HG02840 (cell line): Measurements from ENCODE around the gene GUCY1A2.

Experiments
- ATAC-seq: cut with Tn5 transposase; IDR thresholded peaks from one replicate; pipeline ENCODE4 v1.9.1; 2021; ENCODE audit warnings: mild to moderate bottlenecking, moderate library complexity, moderate number of reproducible peaks; ENCODE audit not compliant: unreplicated experiment, low FRiP score

GUCY1A2 gene

DNA sequence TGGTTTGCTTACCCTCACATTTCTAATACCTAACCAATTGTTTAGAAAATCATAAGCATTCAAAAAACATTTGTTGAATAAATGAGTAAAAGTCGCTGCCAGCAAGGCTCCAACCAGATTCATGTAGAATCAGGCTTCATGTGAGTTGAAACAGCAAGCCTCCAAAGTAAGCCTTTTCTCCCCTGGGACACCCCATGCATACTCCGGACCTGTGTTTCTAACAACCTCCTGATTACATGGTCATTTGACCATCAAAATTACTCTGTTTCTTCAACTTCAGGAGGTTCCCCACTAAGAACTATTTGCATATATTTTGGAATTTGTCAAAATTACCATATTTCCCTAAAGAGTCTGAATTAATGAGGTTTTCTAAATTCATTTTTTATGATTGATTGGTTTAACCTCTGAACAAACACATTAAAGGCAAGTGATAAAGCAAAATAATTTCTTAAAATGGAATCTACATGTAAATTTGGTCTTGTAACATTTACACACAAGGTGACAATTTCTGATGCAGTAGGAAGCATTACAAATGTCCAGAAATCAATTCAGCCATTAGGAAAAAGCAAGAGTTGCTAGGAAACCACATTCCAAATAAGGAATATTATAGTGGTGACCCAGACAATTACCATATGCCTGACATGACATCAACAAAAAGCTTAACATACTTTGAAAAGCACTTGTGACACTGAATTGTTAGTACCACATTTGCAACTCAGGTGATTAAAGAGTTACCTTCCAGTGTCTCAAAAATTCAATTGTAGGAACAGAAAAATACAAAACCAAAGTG lies 252.6 kb downstream of the GUCY1A2 start:
- ATAC-seq = no peak

DNA sequence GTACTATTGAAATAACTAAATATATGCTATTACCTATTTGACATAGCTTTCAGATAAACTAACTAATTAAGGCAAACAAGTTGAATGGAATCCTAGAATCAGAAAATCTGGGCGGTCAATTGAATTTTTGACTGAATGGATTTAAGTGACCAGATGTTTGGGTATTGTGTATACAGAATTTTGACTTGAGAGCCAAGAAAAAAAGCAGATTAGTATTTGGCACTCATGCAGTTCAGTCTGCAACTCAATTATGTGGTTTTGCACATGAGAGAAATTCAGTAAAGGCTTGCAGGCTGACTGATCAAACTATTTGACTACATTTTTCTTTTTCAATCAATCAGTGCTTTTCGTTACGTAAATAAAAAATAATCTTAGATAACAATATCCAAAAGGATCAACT lies 254.8 kb downstream of the GUCY1A2 start:
- no peak for ATAC-seq

DNA sequence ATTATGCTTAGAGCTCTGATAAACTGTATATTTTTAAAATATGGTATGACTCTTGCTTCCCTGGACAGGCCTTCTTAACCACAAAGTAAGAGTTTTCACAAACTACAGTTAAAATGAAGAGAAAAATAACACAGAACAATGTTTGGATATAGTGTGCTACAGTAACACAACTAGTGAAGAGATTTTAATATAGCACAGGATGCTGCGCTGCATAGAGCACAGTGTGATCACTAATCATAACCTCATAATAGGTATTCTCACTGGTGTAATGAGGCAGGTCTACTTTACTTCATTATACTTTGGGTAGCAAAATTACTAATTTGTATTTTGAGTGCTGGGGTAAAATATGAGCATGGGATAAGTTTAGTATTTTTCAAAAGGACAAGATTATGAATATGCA lies 256.5 kb downstream of the GUCY1A2 start:
- no peak for ATAC-seq

DNA sequence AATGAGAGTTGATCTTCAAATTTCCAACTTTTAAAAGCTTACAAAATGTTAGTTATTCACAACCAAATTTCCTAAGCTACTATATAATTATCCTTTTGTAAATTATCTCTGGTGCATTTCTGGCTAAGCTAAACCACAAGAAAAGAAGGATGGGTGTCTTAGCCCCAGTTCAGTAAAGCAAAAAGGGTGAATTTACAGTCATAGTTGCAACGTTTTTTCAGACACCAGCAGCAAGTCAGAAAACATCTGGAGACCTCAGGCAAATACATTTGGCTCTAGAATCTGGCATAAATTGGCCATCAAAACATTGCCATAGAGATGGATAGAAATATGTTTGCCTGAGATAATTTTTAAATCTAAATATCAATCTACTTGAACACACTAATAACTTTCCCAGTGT lies 257.0 kb downstream of the GUCY1A2 start:
- ATAC-seq = no peak

DNA sequence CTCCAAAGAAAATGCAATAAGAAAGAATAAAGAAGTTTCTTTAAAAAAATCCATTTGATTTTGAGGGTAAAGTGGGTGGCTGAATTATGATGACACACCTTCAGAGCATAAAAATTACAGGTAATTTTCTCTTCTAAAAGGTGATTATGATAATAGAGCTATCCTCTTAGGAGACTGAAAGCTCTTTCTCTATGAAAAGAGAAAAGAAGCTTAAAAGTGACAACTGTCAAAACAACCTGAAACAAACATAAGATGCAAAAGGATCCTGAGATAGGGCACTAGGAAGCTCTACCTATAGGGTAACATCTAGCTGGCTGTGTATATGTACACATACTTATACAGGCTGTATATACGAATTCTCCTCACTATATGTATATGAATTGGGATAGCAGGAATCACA lies 270.2 kb downstream of the GUCY1A2 start:
- ATAC-seq = no peak

DNA sequence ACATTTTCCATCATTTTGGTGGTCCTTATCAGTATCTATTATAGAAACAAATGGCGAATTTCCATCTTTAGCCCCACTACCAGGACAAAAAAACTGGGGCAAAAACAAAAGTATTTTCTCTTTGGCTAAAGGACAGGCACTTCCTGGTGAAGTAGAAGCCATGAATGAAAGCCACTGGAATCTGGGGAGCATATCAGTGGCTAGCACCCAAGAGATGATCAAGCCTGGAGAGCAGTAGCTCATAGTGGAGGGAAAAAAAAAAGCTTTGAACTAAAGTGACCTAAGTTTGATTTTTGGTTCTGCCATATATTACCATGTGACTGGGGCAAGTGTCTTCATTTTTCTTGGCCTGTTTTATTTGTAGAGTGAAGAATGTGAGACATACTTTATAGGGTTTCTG lies 272.3 kb downstream of the GUCY1A2 start:
- ATAC-seq = no peak

DNA sequence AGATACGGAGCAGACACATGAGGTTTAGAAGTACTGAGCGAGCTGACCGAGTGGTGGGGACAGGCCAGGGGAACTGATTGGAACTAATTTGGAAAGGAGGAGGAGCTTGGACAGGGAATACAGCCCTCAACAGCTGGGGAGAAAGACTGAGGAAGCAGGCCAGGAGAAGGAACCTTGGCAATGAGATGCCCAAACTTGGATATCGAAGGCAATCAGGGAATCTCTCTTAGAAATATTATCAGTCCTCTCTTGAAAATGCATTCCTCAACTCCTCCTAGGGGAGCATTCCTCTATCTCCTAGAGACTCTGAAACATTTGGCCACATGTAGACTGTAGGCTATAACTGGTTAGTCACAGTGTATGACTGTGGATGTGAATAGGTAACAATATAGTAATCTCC lies 284.6 kb downstream of the GUCY1A2 start:
- ATAC-seq = no peak

DNA sequence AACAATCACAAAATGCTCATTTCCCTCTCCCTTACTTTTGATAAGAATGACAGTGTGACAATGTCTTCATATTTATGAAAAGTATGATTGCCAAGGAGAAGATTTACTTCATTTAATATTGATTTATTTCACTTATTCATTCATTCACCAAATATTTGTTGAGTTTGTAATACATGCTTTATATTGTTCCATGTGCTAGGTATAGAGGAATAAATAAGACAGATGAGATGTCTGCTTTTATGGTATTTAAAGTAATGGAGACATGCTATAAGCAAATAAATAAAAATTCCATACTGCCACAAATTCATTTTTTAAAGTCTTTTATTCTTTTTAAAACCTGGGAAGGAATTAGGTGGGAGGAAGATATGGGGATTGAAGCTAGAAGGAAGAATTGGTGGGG lies 289.4 kb downstream of the GUCY1A2 start:
- no peak for ATAC-seq

DNA sequence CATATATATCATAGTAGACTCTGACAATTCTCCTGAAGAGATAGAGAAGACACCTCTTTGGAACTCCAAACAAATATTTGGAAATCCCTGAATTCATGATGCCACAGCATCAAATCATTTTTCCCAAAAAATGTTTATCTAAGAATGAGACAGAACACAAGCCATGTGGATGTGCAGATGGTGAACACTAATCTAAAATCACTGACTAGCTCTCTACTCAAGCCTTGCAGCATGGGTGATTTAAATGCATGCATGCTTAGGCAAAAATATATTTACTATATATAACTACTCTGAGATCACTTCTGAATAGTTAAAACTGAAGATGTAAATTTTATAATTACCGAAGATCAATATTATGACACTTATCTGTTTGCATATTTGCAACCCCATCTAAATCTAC lies 289.9 kb downstream of the GUCY1A2 start:
- no peak for ATAC-seq

DNA sequence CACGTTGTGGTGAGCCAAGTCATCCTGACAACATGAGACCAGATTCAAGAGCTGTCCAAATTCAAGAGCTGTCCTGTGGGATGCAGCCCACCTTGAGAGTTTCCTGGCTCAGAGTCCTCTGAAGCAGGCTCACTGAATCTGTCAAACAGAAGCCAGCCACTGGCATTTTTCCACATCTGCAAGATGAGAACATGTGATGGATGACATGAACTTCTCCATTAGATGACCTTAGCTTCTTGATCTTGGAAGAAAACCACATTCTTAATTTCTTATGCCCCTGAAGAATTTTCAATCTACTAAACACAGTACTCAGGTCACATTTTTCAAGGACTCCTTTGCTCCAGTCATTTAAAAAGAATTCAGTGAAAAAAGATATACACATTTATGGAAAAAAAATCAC lies 291.0 kb downstream of the GUCY1A2 start:
- ATAC-seq = no peak

DNA sequence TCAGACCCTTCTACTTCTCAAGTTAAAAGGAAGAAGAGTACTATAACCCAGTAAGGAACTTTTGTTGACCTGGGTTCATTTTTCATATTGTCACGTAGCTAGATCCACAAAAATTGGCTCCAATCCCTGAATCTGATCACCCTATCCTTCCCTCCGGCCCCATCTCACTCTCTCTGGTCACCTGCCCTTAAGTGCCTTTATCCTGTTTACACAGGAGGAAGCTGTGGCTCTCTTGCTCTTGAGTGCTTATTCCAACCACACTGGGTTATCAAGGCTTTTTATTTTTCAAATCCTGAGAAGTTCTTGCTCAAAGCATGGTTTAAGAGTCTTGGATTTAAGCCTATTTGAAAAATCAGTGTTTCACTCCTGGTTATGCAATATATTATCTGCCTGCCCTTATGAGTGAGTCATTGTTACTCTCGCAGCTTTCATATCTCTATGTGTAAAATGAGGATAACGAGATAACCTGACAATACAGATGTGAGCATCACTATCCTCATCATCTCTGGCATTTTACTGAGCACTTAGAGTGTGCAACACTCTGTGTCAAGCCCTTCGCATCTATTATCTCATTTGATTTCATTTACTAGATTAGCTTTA lies 293.9 kb downstream of the GUCY1A2 start:
- no peak for ATAC-seq

DNA sequence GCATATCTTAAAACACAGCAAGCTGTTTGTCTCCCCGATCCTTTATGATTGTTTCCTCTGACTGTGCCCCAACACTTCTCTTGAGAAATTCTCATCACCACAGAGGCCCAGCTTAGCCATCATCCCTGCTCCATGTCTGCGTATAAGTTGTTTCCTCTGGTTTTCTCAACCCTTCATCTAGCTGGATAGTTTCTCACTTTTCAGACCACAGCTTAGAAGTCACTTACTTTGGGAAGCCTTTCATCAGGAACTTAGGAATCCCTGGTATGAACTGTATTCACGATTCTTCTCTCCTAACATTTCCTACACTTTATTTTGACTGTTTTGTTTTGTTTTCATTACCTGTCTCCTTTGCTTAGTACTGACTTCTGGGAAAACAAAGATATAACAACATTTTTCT lies 295.2 kb downstream of the GUCY1A2 start:
- ATAC-seq = no peak

DNA sequence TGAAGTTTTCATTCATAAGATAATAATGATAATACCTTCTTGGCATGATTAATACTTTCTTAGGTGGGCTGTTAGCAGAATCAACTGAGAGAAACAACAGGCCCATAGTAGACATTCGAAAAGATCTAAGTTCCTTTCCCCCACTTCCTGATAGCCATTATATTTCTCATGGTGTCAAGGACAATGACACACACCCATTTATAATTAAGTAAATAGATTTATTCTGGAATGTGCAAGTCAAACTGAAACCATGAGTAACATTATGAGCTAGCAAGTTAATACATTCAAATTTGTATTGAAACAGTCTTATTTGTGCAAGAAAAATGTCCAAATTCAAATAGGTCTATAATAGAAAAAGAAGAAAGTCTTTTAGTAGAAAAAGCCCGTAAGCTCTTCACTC lies 301.1 kb downstream of the GUCY1A2 start:
- ATAC-seq = no peak

DNA sequence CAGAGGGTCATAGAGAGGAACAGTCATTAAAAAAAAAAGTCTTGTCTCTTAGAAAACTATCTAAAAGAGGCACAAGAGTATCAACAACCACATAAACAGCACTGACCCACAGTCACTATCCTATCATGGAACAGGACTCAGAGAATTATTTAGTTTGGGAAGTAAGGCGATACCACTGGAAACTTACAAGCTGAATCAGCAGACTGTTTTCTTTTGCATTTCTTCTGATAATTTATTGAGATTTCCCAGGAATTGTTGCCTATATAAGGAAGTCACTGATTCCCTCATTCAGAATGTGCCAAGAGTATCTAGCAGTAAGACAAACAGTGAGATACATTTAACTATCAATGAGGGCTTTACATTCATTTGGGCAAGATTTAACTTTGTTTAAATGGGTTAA lies 304.1 kb downstream of the GUCY1A2 start:
- ATAC-seq = no peak

DNA sequence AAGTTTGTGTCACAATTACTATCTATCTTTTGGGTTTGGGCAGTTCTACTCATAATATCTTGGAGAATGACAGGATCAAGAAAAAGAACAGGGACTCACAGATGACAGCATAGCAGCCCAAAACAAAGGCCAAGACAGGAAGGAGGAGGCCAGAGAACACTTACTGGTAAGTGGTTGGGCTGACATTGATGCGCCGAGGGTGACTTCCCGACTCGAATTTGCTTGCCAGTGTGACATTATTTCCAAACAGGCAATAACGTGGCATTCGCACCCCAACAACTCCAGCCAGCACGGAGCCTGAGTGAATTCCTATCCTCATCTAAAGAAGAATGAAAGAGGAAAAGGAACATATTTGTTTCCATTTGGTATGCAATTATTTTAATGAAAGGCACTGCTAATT lies 309.9 kb downstream of the GUCY1A2 start:
- ATAC-seq = no peak

DNA sequence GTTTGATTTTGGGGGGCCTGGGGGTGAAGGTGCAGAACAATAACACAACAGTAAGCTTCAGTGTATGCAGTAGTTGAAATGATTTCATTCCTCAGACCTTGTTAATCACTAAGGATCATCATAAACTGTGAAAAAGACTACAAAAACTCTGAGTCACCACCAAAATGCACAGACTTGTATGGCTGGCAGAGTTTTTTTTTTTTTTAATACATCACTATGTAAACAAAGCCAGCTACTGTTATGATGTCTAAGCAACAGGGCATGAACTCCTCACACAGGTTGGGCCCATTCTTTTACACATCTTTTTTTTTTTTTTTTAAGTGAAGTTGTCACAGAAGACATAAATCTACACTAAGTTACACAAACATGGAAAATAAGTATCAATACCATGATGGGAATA lies 311.9 kb downstream of the GUCY1A2 start:
- ATAC-seq = no peak

DNA sequence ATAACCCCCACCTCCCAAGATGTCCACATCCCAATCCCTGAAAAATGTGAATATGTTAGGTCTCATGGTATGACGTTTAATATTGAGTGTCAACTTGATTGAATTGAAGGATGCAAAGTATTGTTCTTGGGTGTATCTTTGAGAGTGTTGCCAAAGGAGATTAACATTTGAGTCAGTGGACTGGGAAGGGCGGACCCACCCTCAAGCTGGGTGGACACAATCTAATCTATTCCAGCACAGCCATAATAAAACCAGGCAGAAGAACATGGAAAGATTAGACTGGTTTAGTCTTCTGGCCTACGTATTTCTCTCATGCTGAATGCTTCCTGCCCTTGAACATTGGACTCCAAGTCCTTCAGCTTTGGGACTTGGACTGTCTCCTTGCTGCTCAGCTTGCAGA lies 315.5 kb downstream of the GUCY1A2 start:
- ATAC-seq = no peak

DNA sequence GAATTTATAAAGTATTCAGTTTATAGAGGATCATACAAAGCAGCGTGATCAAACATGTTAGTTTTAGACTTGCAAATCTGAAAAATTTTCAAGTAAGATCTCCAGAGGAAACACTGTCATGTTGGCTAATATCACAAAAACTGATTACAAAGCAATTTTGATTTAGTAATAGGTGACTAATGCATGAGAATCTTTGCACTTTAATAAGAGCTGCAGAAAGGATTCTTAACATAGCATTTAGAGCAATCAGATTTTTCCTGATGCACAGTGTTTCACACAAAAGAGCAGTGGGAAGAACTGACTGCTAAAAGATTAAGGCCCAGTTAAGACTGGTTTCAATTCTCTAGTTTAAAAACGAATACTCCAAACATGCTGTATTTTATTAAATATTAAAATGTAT lies 321.2 kb downstream of the GUCY1A2 start:
- ATAC-seq = no peak

DNA sequence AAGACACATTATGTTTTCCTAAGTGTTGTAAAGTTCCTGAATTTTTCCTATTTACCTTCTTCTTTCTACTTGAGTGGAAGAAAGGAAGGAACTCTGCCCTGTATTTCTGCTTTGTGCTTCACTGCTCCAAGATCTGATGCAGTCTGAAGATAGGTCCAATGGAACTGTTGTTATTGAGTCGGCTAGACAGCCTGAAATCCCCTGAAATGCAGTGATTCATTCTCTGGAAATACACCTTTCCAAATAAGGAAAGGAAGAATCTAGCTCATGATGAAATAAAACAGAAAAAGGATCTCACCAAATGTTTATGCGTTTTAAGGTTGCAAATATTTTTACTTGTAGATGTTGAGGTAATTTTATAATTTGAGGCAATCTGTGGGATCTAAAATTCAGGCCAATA lies 322.8 kb downstream of the GUCY1A2 start:
- no peak for ATAC-seq

DNA sequence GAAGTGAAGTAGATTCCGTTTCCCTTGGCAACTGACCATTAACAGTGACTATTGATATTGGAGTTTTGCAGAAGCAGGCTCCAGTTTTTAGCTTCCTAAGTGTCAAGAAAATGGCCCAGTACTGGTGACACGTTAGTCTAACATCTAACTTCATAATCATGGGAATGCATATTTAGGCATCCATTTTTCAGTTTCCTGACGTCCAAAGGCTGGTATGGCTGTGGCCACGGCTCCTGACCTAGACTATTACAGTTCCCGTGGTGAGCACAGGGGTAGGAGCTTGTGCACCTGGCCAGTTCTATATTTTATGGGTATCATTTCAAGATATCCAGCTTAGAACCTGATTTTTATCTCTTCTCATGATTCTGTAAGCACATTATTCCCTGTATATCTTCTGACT lies 323.8 kb downstream of the GUCY1A2 start:
- ATAC-seq = no peak

DNA sequence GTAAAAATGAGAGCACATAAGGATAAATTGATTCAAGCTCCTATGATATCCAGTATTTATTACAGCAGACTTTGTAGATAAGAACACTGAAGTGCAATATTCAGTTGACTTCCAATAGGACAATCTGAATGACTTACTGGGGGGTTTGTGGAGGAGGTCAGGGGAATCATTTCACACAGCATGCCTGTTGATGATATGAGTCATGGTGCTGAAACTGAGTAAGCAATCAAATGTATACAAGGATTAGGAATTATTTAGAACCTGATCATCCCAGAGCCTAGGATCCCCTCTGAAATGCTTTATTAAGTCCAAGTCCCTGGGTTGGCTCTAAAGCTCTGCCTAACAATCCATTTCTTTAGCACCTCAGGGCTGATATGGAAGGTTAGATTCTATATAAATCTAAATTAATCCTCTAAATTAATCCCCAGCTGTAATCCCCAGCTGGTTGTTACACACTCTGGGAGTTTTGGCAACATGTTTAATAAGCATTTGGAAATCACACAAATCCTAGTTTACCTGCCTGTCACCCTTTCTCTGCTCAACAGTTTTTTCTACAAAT lies 326.4 kb downstream of the GUCY1A2 start:
- ATAC-seq = no peak

DNA sequence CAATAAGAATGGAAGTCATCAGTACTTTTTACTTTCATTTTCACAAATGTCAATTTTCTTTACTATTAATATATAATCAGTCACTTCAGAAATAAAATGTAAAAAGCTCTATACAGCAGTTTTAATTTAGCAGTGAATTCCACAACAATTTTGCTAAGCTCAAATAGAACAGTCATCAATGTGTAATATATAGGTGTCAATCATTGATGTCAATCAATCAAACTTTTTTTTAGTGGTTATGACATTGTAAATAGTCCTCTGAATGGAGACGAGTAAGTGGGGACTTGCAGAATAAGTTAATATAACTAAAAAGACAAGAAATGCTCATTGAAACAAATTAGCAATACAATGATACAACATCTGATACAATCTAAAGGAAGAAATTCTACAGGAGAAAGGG lies 327.4 kb downstream of the GUCY1A2 start:
- ATAC-seq = no peak
